HG02678 (cell line): Measurements from ENCODE around the gene LHX4.

Experiments used
- ATAC-seq: cut with Tn5 transposase; IDR thresholded peaks from one replicate; pipeline ENCODE4 v1.9.1; 2021; ENCODE audit warnings: mild to moderate bottlenecking, moderate library complexity; ENCODE audit not compliant: unreplicated experiment

The LHX4 gene

DNA sequence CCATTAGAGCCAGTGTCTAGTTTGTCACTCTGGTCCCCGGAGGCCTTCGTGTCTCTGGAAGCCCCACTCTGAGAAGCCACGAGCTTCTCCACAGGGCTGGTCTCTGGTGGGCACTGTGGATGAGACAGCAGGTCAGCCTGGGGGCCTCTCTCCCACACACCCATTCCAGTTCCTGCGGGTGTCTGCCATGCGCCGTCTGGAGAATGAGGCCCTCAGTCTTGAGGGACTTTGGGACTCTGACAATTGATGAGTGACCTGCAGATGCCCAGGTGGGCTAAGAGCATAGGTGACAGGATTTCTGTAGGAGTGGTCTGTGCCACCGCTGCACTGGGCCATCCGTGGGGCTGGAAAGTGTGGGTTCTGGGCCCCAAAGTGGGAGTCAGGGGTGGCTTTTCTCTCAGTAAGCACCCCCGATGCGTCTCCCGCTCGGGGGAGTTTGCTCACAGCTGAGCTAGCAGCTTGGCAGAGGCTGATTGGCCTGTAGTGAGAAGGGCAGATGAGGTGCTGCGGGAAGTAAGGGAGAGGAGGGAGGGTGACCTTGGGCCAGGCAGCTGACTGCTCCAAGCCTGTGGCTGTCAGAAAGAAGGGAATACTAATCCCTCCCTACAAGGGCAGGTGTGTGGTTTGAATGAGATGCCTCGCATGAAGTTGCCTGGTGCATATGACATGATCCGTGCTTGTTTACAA is 26.4 kb downstream of the LHX4 start:
- ATAC-seq = no peak

DNA sequence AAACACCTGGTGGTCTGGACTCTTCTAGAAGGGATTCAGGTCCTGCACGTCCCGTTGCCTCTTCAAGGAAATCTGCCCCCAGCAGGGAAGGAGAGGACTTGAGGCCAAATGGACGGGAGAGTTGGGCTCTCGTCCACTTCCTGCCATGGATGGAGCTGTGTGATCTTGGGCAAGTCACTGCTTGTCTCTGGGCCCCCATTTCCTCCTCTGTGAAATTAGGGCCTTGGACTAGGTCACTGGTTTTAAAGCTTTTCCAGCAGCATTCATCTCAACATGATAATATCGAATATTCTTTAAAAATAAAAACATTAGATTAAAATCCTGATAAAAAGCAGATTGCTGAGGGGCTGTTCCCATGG is 26.9 kb downstream of the LHX4 start:
- no peak for ATAC-seq

DNA sequence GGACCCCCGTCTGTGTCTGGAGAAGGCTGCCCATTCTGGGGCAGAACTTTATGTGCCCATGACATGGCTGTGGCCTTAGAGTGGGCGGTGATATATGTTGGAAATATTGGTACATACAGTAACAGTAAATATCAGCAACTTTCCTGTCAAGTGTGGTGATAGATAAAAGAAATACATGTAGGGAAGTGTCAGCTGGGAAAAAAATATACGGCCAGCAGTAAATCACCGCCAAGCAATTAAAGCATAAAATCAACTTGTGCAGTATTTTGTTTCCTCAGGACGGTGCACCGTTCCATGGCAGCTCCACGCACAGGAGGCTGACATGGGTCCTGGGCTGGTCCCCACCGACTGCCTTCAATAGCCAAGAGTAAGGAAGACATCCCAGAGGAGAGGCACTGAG is 27.4 kb downstream of the LHX4 start:
- no peak for ATAC-seq

GRCh38 chr1:180258290-180258689 is 28.2 kb downstream of the LHX4 start:
- ATAC-seq = no peak

DNA sequence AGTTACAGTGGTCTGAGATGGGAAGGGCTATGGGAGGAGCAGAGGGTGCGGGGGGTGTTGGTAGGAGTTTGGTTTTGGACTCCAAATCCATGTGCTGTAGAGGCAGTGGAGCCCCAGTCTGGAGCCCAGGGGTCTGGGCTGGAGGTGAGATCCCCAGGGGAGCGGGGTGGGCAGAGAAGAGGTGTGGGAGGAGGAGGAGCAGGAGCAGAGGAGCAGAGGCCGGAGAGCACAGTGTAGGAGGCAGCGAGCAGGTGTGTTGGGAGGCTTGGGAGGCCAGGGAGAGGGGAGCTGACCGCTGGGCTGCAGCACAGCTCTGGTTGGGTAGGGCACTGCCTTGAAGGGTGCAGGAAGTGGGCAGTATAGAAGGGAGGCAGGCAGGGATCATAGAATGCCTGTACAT is 28.9 kb downstream of the LHX4 start:
- no peak for ATAC-seq

GRCh38 chr1:180259431-180260338 is 29.6 kb downstream of the LHX4 start:
- ATAC-seq = no peak

DNA sequence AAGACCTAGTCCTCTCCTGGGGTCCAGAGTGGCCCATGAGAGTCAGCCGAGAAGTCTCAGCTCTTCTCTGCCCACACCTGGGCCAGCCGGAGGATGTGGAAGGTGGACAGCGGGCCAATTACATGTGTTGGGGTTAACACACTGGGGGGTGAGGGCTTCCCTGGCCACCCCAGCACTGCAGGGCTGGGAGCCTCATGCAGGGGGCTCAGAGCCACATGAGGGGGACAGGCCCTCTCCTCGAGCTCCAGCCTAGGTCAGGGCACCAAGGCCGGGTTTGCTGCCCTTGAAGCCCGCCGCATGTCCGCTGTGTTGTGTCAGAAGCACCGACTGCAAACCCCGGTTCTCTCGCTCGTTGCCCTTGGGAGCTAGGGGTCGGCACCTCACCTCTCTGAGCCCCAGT is 30.5 kb downstream of the LHX4 start:
- ATAC-seq = no peak

GRCh38 chr1:180261030-180261429 is 31.0 kb downstream of the LHX4 start:
- no peak for ATAC-seq

GRCh38 chr1:180261524-180262155 is 31.6 kb downstream of the LHX4 start:
- ATAC-seq = no peak

DNA sequence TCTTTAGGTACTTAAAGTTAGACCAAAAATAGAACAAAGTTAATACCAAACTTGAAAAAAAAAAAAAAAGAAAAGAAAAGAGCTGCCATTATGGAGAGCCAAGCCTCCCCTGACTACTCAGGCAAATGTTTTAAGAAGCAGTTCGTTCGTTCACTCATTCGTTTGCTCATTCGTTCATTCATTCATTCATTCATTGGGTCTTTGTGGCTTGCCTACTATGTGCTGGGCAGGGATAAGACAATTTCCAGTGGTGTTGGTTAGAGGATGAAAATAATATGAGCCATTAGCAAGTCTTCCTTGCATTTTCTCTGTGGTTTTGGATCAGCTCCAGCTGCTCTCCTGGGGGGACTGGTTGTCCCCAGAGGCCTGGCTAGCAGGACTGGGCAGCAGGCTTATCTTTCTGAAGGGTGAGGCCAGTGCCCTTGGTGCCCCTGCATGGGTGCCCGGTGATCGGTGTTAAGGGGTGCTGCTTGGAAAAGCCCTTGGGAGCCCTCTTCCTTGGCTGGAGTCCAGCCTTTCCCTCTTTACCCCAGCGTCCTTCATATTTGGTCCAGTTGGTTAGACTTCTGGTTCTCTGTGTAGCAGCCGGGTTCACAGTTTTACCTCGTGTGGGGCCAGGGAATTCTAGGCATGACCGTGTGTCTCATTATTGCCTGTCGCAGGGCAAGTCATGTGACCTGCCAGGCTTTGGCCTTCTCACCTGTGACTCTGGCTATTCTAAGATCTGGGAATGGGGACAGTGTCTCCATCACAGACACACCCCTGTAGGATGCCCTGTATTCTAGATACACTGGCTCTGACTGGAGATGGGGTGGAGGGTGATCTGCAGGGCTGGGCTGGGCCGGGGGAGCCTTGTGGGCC is 32.8 kb downstream of the LHX4 start:
- no peak for ATAC-seq

DNA sequence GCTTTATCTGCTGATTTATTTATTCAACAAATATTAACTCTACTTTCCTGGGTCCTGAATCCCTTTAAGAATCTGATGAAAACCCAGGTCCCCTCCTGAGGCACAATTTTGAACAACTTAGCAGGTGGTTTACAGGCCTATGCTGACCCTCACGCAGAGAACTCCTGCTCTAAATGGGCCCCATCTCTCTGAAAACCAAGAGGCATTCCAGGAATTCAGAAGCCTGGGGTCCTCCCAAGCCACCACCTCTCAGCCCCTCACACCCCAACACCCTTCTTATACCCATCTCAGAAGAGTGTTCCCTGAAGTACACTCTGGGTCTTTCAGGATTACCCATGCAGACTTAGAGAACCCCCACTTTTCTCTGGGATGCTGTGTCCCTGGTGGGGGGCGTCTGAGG is 34.5 kb downstream of the LHX4 start:
- ATAC-seq = no peak

DNA sequence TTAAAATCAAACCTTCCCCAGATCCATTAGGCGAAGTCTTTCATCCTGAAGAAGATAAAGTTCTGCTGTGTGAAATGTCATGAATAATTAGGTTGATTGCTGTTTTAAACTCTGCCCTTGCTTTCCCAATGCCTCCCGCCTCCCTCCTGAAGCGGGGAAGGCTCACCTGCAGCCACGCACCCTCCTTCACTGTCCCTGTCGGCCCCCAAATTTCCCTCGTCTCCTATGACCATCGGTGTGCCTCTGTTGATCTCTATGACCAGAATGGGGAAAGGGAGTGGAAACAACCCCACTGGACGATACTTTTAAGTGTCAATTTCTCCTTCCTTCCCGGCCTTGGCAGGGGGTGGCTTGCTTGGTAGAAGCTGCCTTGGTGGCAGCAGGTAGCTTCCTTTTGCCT is 35.1 kb downstream of the LHX4 start:
- ATAC-seq = no peak

GRCh38 chr1:180265871-180266270 is 35.8 kb downstream of the LHX4 start:
- no peak for ATAC-seq

DNA sequence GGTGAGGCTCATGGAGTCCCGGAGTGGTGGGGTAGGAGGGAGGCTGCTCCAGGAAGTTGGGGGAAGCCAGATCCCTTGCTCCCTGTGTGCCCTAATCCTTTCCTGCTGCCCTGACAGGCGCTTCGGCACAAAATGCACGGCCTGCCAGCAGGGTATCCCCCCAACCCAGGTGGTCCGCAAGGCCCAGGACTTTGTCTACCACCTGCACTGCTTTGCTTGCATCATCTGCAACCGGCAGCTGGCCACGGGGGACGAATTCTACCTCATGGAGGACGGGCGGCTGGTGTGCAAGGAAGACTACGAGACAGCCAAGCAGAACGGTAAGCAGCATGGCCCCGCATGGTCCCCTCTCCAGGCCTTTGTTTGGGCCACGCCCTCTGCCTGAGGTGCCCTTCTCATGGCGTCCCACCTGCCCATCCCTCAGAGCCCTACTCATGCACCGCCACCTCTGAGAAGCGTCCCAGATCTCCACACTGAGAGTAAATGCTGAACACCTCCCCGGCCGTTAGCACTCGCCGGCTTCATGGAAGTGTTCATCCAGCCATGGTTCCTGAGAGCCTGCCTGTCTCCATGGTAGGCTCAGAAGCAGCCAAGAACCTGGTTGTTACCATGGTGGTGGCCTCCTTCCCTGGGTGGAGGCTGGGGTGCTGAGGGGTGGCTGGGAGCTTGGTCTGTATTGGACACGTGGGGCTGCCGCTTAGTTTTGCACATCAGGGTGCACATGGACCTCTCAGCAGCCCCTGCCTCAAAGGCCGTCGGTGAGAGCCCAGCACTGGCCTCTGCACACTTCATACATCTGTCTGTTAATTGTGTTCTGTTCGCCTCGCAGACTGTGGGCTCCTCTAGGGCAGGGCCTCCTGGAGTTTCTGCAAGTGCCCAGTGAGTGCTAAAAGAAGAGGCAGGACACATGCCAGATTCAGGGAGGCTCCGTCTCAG is 36.5 kb downstream of the LHX4 start:
- no peak for ATAC-seq

DNA sequence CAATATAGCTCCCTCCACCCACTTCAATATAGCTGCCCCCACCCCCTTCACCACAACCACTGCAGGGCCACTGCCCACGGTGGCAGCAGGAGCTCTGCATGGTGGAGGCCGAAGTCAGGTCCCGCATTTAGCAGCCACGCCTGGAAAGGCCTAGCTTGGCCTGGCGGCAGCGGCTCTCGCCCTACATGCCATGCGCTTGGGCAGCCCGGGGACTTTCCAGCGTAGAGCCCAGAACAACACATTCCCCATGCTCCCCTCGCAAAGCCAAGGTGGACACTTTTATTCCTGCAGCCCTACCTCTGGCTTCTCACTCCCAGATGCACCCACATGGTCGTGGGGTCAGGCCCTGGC is 37.1 kb downstream of the LHX4 start:
- no peak for ATAC-seq

DNA sequence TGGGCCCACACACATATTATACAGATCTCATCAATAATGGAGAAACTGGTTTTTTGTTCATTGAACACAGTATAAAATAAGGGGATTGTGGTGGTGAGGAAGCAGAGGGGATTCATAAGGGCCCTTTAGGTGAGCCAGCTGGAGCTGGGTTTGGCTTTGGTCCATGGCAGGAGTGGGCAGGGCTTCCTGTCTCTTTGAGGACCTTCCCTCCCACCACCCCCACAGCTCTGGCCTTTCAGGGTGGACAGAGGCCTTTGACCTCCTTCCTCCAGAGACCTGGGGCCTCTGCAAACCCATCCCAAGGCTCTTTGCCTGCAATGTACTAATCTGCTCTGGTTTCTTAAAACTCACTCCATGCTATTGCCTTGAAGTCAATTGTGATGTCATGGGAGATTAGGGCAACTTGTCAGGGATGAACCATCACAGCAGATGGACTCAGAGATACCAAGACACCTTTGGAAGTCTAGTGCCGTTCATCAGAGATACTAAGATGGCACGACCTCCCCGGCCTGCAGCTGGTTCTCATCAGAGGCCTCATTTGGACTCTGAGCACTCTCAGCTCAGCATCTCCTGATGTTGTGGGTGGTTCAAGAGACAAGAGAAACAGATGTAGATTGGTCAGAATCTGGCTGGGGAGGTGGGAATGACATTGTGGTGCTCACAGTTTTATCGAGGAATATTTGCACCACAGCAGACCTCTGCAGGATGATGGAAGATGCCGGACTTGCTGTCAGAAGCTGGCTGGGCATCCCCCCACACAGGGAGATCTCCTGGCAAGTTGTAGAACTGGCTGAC is 37.9 kb downstream of the LHX4 start:
- ATAC-seq = no peak

- ATAC-seq = no peak
Observed at GRCh38 chr1:180268556-180269075, 38.6 kb downstream of the LHX4 start.

GRCh38 chr1:180269645-180270529 is 39.8 kb downstream of the LHX4 start:
- ATAC-seq = no peak
